ENCODE results near the gene ZNF275. TPM values are rescaled to one million over a fixed set of nuclear protein-coding genes. Genes with fewer than 3 reads are reported as not detected.

The ZNF275 gene
- total and polyA plus RNA-seq, 5 experiments from 2014 or later, result 4.8 to 17.1 (median 7.5) TPM

- ATAC-seq (no peak), DNase-seq (no peak)
- Mint-ChIP-seq H3K4me1 (peaks cover 16 to 39% (median 27%) of the 10 kb centered on the region in 4 donors), H3K27me3 (no peaks in the 10 kb centered on the region), H3K36me3 (peaks cover 9 to 53% (median 21%) of the 10 kb centered on the region in 3 donors), H3K27ac (no peak overlapping the region), H3K4me3 (no peak overlapping the region), H3K9me3 (no peaks in the 10 kb centered on the region)
- POLR2A ChIA-PET, result no interaction called here
These were observed 13.6 kb downstream of the ZNF275 start for GRCh38 chrX:153347530-153347929.

- Mint-ChIP-seq H3K27ac (no peak overlapping the region), H3K4me1 (peaks cover 11 to 30% (median 18%) of the 10 kb centered on the region in 4 donors), H3K9me3 (no peaks in the 10 kb centered on the region), H3K27me3 (no peaks in the 10 kb centered on the region), H3K36me3 (peaks cover 9 to 53% (median 20%) of the 10 kb centered on the region in 3 donors), H3K4me3 (no peak overlapping the region)
- DNase-seq, result no peak
- no peak for ATAC-seq
- POLR2A ChIA-PET, result no interaction called here
These were observed 14.5 kb downstream of the ZNF275 start for GRCh38 chrX:153348421-153348820.

GRCh38 chrX:153349952-153350351, 16.0 kb downstream of the ZNF275 start:
- POLR2A ChIA-PET, result no interaction called here
- H3K36me3 Mint-ChIP-seq, result peaks cover 9 to 41% (median 12%) of the 10 kb centered on the region in 3 donors
- DNase-seq, result no peak
- H3K4me3 Mint-ChIP-seq, result no peak overlapping the region
- H3K27ac Mint-ChIP-seq, result peak overlapping the region in 2 of 10 donors; percentile 37 to 72
- no peaks in the 10 kb centered on the region for H3K9me3 Mint-ChIP-seq
- no peak for ATAC-seq
- H3K27me3 Mint-ChIP-seq, result no peaks in the 10 kb centered on the region
- H3K4me1 Mint-ChIP-seq, result peaks cover 1 to 17% (median 8%) of the 10 kb centered on the region in 4 donors

GRCh38 chrX:153351981-153352380, 18.0 kb downstream of the ZNF275 start:
- POLR2A ChIA-PET, result no interaction called here
- no peaks in the 10 kb centered on the region for H3K27me3 Mint-ChIP-seq
- H3K4me3 Mint-ChIP-seq, result no peak overlapping the region
- no peak for ATAC-seq
- peaks cover 0 to 3% (median 0%) of the 10 kb centered on the region in 9 donors for H3K9me3 Mint-ChIP-seq
- peak overlapping the region in 1 of 10 donors; percentile 44 for H3K27ac Mint-ChIP-seq
- peaks cover 0 to 13% (median 6%) of the 10 kb centered on the region in 4 donors for H3K4me1 Mint-ChIP-seq
- H3K36me3 Mint-ChIP-seq, result peaks cover 6 to 24% (median 9%) of the 10 kb centered on the region in 3 donors
- no peak for DNase-seq

- H3K9me3 Mint-ChIP-seq, result peaks cover 0 to 8% (median 0%) of the 10 kb centered on the region in 9 donors
- no peak for DNase-seq
- peaks cover 4 to 21% (median 15%) of the 10 kb centered on the region in 3 donors for H3K36me3 Mint-ChIP-seq
- H3K27me3 Mint-ChIP-seq, result no peaks in the 10 kb centered on the region
- no peak overlapping the region for H3K4me3 Mint-ChIP-seq
- H3K4me1 Mint-ChIP-seq, result peaks cover 0 to 13% (median 6%) of the 10 kb centered on the region in 4 donors
- POLR2A ChIA-PET, result no interaction called here
- no peak for ATAC-seq
- H3K27ac Mint-ChIP-seq, result no peak overlapping the region
These were observed 18.9 kb downstream of the ZNF275 start for GRCh38 chrX:153352858-153353257.

GRCh38 chrX:153353416-153353815, 19.5 kb downstream of the ZNF275 start:
- Mint-ChIP-seq H3K36me3 (peaks cover 0 to 16% (median 14%) of the 10 kb centered on the region in 3 donors), H3K9me3 (peaks cover 0 to 14% (median 0%) of the 10 kb centered on the region in 9 donors), H3K27me3 (no peaks in the 10 kb centered on the region), H3K4me3 (no peak overlapping the region), H3K27ac (no peak overlapping the region), H3K4me1 (peaks cover 0 to 13% (median 6%) of the 10 kb centered on the region in 4 donors)
- ATAC-seq, result no peak
- no peak for DNase-seq
- POLR2A ChIA-PET, result no interaction called here

GRCh38 chrX:153357877-153358276, 23.9 kb downstream of the ZNF275 start:
- Mint-ChIP-seq H3K9me3 (peaks cover 0 to 27% (median 0%) of the 10 kb centered on the region in 9 donors), H3K36me3 (peaks cover 0 to 6% (median 4%) of the 10 kb centered on the region in 3 donors), H3K4me1 (no peaks in the 10 kb centered on the region), H3K27ac (no peak overlapping the region), H3K4me3 (no peak overlapping the region), H3K27me3 (no peaks in the 10 kb centered on the region)
- POLR2A ChIA-PET, result no interaction called here
- no peak for ATAC-seq
- DNase-seq, result no peak

GRCh38 chrX:153361781-153362397, 27.9 kb downstream of the ZNF275 start:
- Mint-ChIP-seq H3K36me3 (peaks cover 0 to 6% (median 4%) of the 10 kb centered on the region in 3 donors), H3K27ac (no peak overlapping the region), H3K27me3 (no peaks in the 10 kb centered on the region), H3K4me1 (no peaks in the 10 kb centered on the region), H3K9me3 (peaks cover 0 to 27% (median 0%) of the 10 kb centered on the region in 9 donors), H3K4me3 (no peak overlapping the region)
- DNase-seq (no peak), ATAC-seq (no peak)
- POLR2A ChIA-PET, result no interaction called here

GRCh38 chrX:153365670-153366069, 31.7 kb downstream of the ZNF275 start:
- POLR2A ChIA-PET, result no interaction called here
- ATAC-seq, result no peak
- no peak overlapping the region for H3K4me3 Mint-ChIP-seq

GRCh38 chrX:153366119-153366518, 32.2 kb downstream of the ZNF275 start:
- no peak for DNase-seq
- no peak overlapping the region for H3K27ac Mint-ChIP-seq

More at GRCh38 chrX:153365670-153366069, 31.7 kb downstream of the ZNF275 start:
- Mint-ChIP-seq H3K9me3 (peaks cover 0 to 2% (median 0%) of the 10 kb centered on the region in 9 donors), H3K27me3 (peaks cover 0 to 2% (median 0%) of the 10 kb centered on the region in 5 donors), H3K36me3 (no peaks in the 10 kb centered on the region), H3K27ac (no peak overlapping the region), H3K4me1 (no peaks in the 10 kb centered on the region)
- no peak for DNase-seq

GRCh38 chrX:153366878-153367538, 33.1 kb downstream of the ZNF275 start:
- Mint-ChIP-seq H3K27me3 (peaks cover 0 to 3% (median 0%) of the 10 kb centered on the region in 5 donors), H3K9me3 (no peaks in the 10 kb centered on the region), H3K27ac (no peak overlapping the region), H3K4me3 (no peak overlapping the region), H3K36me3 (no peaks in the 10 kb centered on the region), H3K4me1 (no peaks in the 10 kb centered on the region)
- ATAC-seq (no peak), DNase-seq (no peak)
- POLR2A ChIA-PET, result no interaction called here

More at GRCh38 chrX:153366119-153366518, 32.2 kb downstream of the ZNF275 start:
- POLR2A ChIA-PET, result no interaction called here
- H3K9me3 Mint-ChIP-seq, result no peaks in the 10 kb centered on the region
- no peak overlapping the region for H3K4me3 Mint-ChIP-seq
- H3K27me3 Mint-ChIP-seq, result peaks cover 0 to 3% (median 0%) of the 10 kb centered on the region in 5 donors
- H3K36me3 Mint-ChIP-seq, result no peaks in the 10 kb centered on the region
- no peaks in the 10 kb centered on the region for H3K4me1 Mint-ChIP-seq
- no peak for ATAC-seq

GRCh38 chrX:153370293-153371055, 36.5 kb downstream of the ZNF275 start:
- no peak for ATAC-seq
- peaks cover 0 to 3% (median 0%) of the 10 kb centered on the region in 5 donors for H3K27me3 Mint-ChIP-seq
- no peaks in the 10 kb centered on the region for H3K4me1 Mint-ChIP-seq
- no peak overlapping the region for H3K4me3 Mint-ChIP-seq
- POLR2A ChIA-PET, result no interaction called here
- no peak overlapping the region for H3K27ac Mint-ChIP-seq
- H3K9me3 Mint-ChIP-seq, result no peaks in the 10 kb centered on the region
- no peaks in the 10 kb centered on the region for H3K36me3 Mint-ChIP-seq
- DNase-seq, result no peak

- ATAC-seq, result no peak
- no peak for DNase-seq
- POLR2A ChIA-PET, result no interaction called here
- Mint-ChIP-seq H3K4me3 (no peak overlapping the region), H3K27ac (no peak overlapping the region), H3K27me3 (peaks cover 0 to 3% (median 0%) of the 10 kb centered on the region in 5 donors), H3K9me3 (no peaks in the 10 kb centered on the region), H3K36me3 (no peaks in the 10 kb centered on the region), H3K4me1 (no peaks in the 10 kb centered on the region)
These were observed 37.3 kb downstream of the ZNF275 start for GRCh38 chrX:153371256-153371655.
